T-helper 1 cell treated with Interleukin-12 subunit alpha and Interleukin-12 subunit beta and Interleukin-4 antibody, amounts not matched to agents 30 μg/mL and 1 μg/mL, for 36 hours (primary cell): ENCODE measurements around the gene RASA3.

ENCODE experiments used
- H3K27ac Mint-ChIP-seq: one replicate; pipeline ENCODE4 v1.8.0; 2021; ENCODE audit warnings: mild to moderate bottlenecking, mixed read lengths
- H3K27me3 Mint-ChIP-seq: one replicate; pipeline ENCODE4 v1.8.0; 2021; ENCODE audit warnings: low read depth, mixed read lengths
- H3K36me3 Mint-ChIP-seq: one replicate; pipeline ENCODE4 v1.8.0; 2021; ENCODE audit warnings: low read depth, mixed read lengths
- H3K4me1 Mint-ChIP-seq: one replicate; pipeline ENCODE4 v1.8.0; 2021; ENCODE audit warnings: low read depth, mixed read lengths
- H3K4me3 Mint-ChIP-seq: one replicate; pipeline ENCODE4 v1.8.0; 2021; ENCODE audit warnings: mild to moderate bottlenecking, moderate library complexity, mixed read lengths
- H3K9me3 Mint-ChIP-seq: one replicate; pipeline ENCODE4 v1.8.0; 2021; ENCODE audit warnings: mixed read lengths

The RASA3 gene

GRCh38 chr13:114093118-114093517 is 39.3 kb downstream of the RASA3 start:
- peaks cover 57% of the 10 kb centered on the region for H3K36me3 Mint-ChIP-seq
- H3K9me3 Mint-ChIP-seq = peaks cover 41% of the 10 kb centered on the region
- H3K27ac Mint-ChIP-seq = no peak overlapping the region
- no peak overlapping the region for H3K4me3 Mint-ChIP-seq
- H3K4me1 Mint-ChIP-seq = peaks cover 22% of the 10 kb centered on the region
- no peaks in the 10 kb centered on the region for H3K27me3 Mint-ChIP-seq

GRCh38 chr13:114092468-114092867 is 40.0 kb downstream of the RASA3 start:
- no peak overlapping the region for H3K4me3 Mint-ChIP-seq
- no peaks in the 10 kb centered on the region for H3K27me3 Mint-ChIP-seq
- H3K4me1 Mint-ChIP-seq = peaks cover 20% of the 10 kb centered on the region
- peaks cover 41% of the 10 kb centered on the region for H3K9me3 Mint-ChIP-seq
- no peak overlapping the region for H3K27ac Mint-ChIP-seq
- H3K36me3 Mint-ChIP-seq = peaks cover 56% of the 10 kb centered on the region

- H3K27ac Mint-ChIP-seq = no peak overlapping the region
- no peaks in the 10 kb centered on the region for H3K27me3 Mint-ChIP-seq
- H3K36me3 Mint-ChIP-seq = peaks cover 39% of the 10 kb centered on the region
- peaks cover 41% of the 10 kb centered on the region for H3K9me3 Mint-ChIP-seq
- no peak overlapping the region for H3K4me3 Mint-ChIP-seq
- H3K4me1 Mint-ChIP-seq = peaks cover 7% of the 10 kb centered on the region
Measured at GRCh38 chr13:114090476-114090875, 41.9 kb downstream of the RASA3 start.

- Mint-ChIP-seq H3K4me3 (no peak overlapping the region), H3K9me3 (peaks cover 41% of the 10 kb centered on the region), H3K4me1 (peaks cover 5% of the 10 kb centered on the region), H3K27ac (no peak overlapping the region), H3K36me3 (peaks cover 35% of the 10 kb centered on the region), H3K27me3 (no peaks in the 10 kb centered on the region)
Measured at GRCh38 chr13:114089751-114090400, 42.5 kb downstream of the RASA3 start.

GRCh38 chr13:114089341-114089740 is 43.1 kb downstream of the RASA3 start:
- Mint-ChIP-seq H3K4me3 (no peak overlapping the region), H3K27me3 (no peaks in the 10 kb centered on the region), H3K9me3 (peaks cover 40% of the 10 kb centered on the region), H3K27ac (no peak overlapping the region), H3K4me1 (peaks cover 5% of the 10 kb centered on the region), H3K36me3 (peaks cover 34% of the 10 kb centered on the region)

GRCh38 chr13:114088863-114089262 is 43.6 kb downstream of the RASA3 start:
- peaks cover 35% of the 10 kb centered on the region for H3K9me3 Mint-ChIP-seq
- H3K27ac Mint-ChIP-seq = no peak overlapping the region
- peaks cover 29% of the 10 kb centered on the region for H3K36me3 Mint-ChIP-seq
- no peaks in the 10 kb centered on the region for H3K27me3 Mint-ChIP-seq
- H3K4me3 Mint-ChIP-seq = no peak overlapping the region
- peaks cover 5% of the 10 kb centered on the region for H3K4me1 Mint-ChIP-seq

GRCh38 chr13:114088234-114088633 is 44.2 kb downstream of the RASA3 start:
- no peak overlapping the region for H3K4me3 Mint-ChIP-seq
- H3K27ac Mint-ChIP-seq = no peak overlapping the region
- H3K9me3 Mint-ChIP-seq = peaks cover 29% of the 10 kb centered on the region
- H3K36me3 Mint-ChIP-seq = peaks cover 23% of the 10 kb centered on the region
- no peaks in the 10 kb centered on the region for H3K27me3 Mint-ChIP-seq
- H3K4me1 Mint-ChIP-seq = no peaks in the 10 kb centered on the region

GRCh38 chr13:114087430-114087829 is 45.0 kb downstream of the RASA3 start:
- H3K27ac Mint-ChIP-seq = peak overlapping the region; percentile 49
- H3K4me1 Mint-ChIP-seq = no peaks in the 10 kb centered on the region
- H3K4me3 Mint-ChIP-seq = no peak overlapping the region

GRCh38 chr13:114082849-114083645 is 49.4 kb downstream of the RASA3 start:
- peaks cover 7% of the 10 kb centered on the region for H3K36me3 Mint-ChIP-seq
- no peak overlapping the region for H3K27ac Mint-ChIP-seq
- peaks cover 2% of the 10 kb centered on the region for H3K4me1 Mint-ChIP-seq
- no peaks in the 10 kb centered on the region for H3K9me3 Mint-ChIP-seq
- no peak overlapping the region for H3K4me3 Mint-ChIP-seq
- H3K27me3 Mint-ChIP-seq = no peaks in the 10 kb centered on the region

More at GRCh38 chr13:114087430-114087829, 45.0 kb downstream of the RASA3 start:
- peaks cover 23% of the 10 kb centered on the region for H3K36me3 Mint-ChIP-seq
- H3K27me3 Mint-ChIP-seq = no peaks in the 10 kb centered on the region
- H3K9me3 Mint-ChIP-seq = peaks cover 21% of the 10 kb centered on the region

GRCh38 chr13:114081761-114082681 is 50.4 kb downstream of the RASA3 start:
- Mint-ChIP-seq H3K4me3 (no peak overlapping the region), H3K4me1 (peaks cover 2% of the 10 kb centered on the region), H3K36me3 (peaks cover 7% of the 10 kb centered on the region), H3K27me3 (no peaks in the 10 kb centered on the region), H3K9me3 (no peaks in the 10 kb centered on the region), H3K27ac (no peak overlapping the region)

GRCh38 chr13:114080739-114081561 is 51.5 kb downstream of the RASA3 start:
- H3K27ac Mint-ChIP-seq = no peak overlapping the region
- no peaks in the 10 kb centered on the region for H3K27me3 Mint-ChIP-seq
- no peak overlapping the region for H3K4me3 Mint-ChIP-seq
- no peaks in the 10 kb centered on the region for H3K9me3 Mint-ChIP-seq
- peaks cover 2% of the 10 kb centered on the region for H3K4me1 Mint-ChIP-seq
- peaks cover 11% of the 10 kb centered on the region for H3K36me3 Mint-ChIP-seq

GRCh38 chr13:114079601-114080536 is 52.6 kb downstream of the RASA3 start:
- Mint-ChIP-seq H3K4me1 (peaks cover 4% of the 10 kb centered on the region), H3K9me3 (no peaks in the 10 kb centered on the region), H3K36me3 (peaks cover 13% of the 10 kb centered on the region), H3K27me3 (no peaks in the 10 kb centered on the region), H3K27ac (no peak overlapping the region), H3K4me3 (no peak overlapping the region)
